H1 (cell line): ENCODE data around the gene RSPH6A. TPM values are rescaled to one million over a fixed set of nuclear protein-coding genes. Genes with fewer than 3 reads are reported as not detected.
A peak's percentile ranks its signal among the peaks of the same experiment; 100 is the strongest.

ENCODE experiments used
- CTCF ChIA-PET: fragments of 300-600 bp; sonication (Branson Sonifier 250); formaldehyde crosslinking; loops from one replicate; lab custom pipeline; 2021; ENCODE audit not compliant: partially characterized antibody; lab: Charles Lee
- POLR2A ChIA-PET: fragments of 300-600 bp; sonication (Branson Sonifier 250); formaldehyde crosslinking; loops from one replicate; lab custom pipeline; 2021; ENCODE audit warnings: inconsistent platforms; ENCODE audit not compliant: partially characterized antibody; lab: Charles Lee
- DNase-seq, 2 experiments: peaks; one replicate each; pipeline versions ENCODE4 v3.0.0 to v3.0.0-alpha.2; 2010 to 2022; ENCODE audit warnings: low spot score in 2 of 2, low read depth in 1 of 2, mixed read lengths in 1 of 2
- FAIRE-seq: peaks from 2 replicates; lab custom pipeline; 2011; peaks lifted over from hg19 to GRCh38; lab: Jason Lieb, UNC
- H2AFZ ChIP-seq: 2 replicates; pipeline ENCODE4 v1.8.1; 2012; ENCODE audit warnings: low read length, inconsistent platforms
- H2AK5ac ChIP-seq: 2 replicates; pipeline ENCODE4 v1.6.1; 2013; ENCODE audit warnings: low read depth, low read length
- H2BK120ac ChIP-seq: replicated peaks from 2 replicates; pipeline ENCODE3; 2013; ENCODE audit warnings: low read depth, low read length, inconsistent platforms
- H2BK12ac ChIP-seq: 2 replicates; pipeline ENCODE4 v1.6.1; 2013; ENCODE audit warnings: low read depth, low read length
- H2BK15ac ChIP-seq: 2 replicates; pipeline ENCODE4 v1.6.1; 2013; ENCODE audit warnings: low read length
- H2BK20ac ChIP-seq: 2 replicates; pipeline ENCODE4 v1.6.1; 2013; ENCODE audit warnings: low read length
- H2BK5ac ChIP-seq: 2 replicates; pipeline ENCODE4 v1.6.1; 2013; ENCODE audit warnings: low read depth, low read length
- H3K14ac ChIP-seq: 2 replicates; pipeline ENCODE4 v1.6.1; 2013; ENCODE audit warnings: inconsistent platforms; ENCODE audit not compliant: insufficient read length
- H3K18ac ChIP-seq: 2 replicates; pipeline ENCODE4 v1.6.1; 2013; ENCODE audit warnings: low read length; ENCODE audit errors: extremely low read depth
- H3K23ac ChIP-seq: 2 replicates; pipeline ENCODE4 v1.6.1; 2013; ENCODE audit warnings: inconsistent platforms; ENCODE audit not compliant: insufficient read length
- H3K23me2 ChIP-seq: 2 replicates; pipeline ENCODE4 v1.6.1; 2013; ENCODE audit warnings: low read depth, low read length
- H3K27ac ChIP-seq: 2 replicates; pipeline ENCODE4 v1.6.1; 2011; ENCODE audit warnings: low read depth, low read length, inconsistent platforms
- H3K27me3 ChIP-seq, 4 experiments: replicated peaks in 1 of 4; 1 replicate in 1 of 4; 2 replicates in 3 of 4; pipeline versions ENCODE4 v1.6.1 to v1.8.1; 2011 to 2013; ENCODE audit warnings: low read length in 3 of 4, mild to moderate bottlenecking in 3 of 4, inconsistent platforms in 2 of 4, mixed read lengths in 2 of 4, moderate library complexity in 1 of 4; ENCODE audit not compliant: control insufficient read depth in 3 of 4, insufficient read depth in 3 of 4; ENCODE audit errors: extremely low read depth in 1 of 4
- H3K36me3 ChIP-seq, 4 experiments: 2 replicates each; pipeline versions ENCODE4 v1.6.1 to v1.8.1; 2011 to 2013; ENCODE audit warnings: mild to moderate bottlenecking in 4 of 4, low read length in 3 of 4, moderate library complexity in 2 of 4, control low read depth in 1 of 4, inconsistent platforms in 1 of 4; ENCODE audit not compliant: insufficient read depth in 4 of 4, control insufficient read depth in 2 of 4
- H3K4ac ChIP-seq: replicated peaks from 2 replicates; pipeline ENCODE3; 2013; ENCODE audit warnings: low read length, low read depth, mixed read lengths, inconsistent platforms; ENCODE audit not compliant: insufficient read length
- H3K4me1 ChIP-seq, 4 experiments: replicated peaks in 1 of 4; 1 replicate in 1 of 4; 2 replicates in 3 of 4; pipeline versions ENCODE4 v1.6.1 to v1.8.1; 2011 to 2013; ENCODE audit warnings: low read length in 3 of 4, inconsistent platforms in 2 of 4, mixed read lengths in 1 of 4; ENCODE audit not compliant: insufficient read depth in 4 of 4, control insufficient read depth in 3 of 4
- H3K4me2 ChIP-seq, 2 experiments: 2 replicates each; pipeline versions ENCODE4 v1.6.1 to v1.8.1; 2011 to 2013; ENCODE audit warnings: low read depth in 2 of 2, low read length in 2 of 2, control low read depth in 1 of 2, inconsistent platforms in 1 of 2, mild to moderate bottlenecking in 1 of 2; ENCODE audit not compliant: insufficient read depth in 1 of 2
- H3K4me3 ChIP-seq, 4 experiments: fragments of 200-600, 300-600 bp in 1 of 4; sonication (generic), shearing (Covaris generic), sonication (Bioruptor Twin) in 1 of 4; 2 replicates each; pipeline versions ENCODE4 v1.5.1 to v1.8.1; 2011 to 2016; ENCODE audit warnings: low read length in 4 of 4, low read depth in 3 of 4, control low read depth in 2 of 4, inconsistent platforms in 2 of 4, mild to moderate bottlenecking in 2 of 4, mixed read lengths in 1 of 4, moderate library complexity in 1 of 4; ENCODE audit not compliant: insufficient read depth in 2 of 4; ENCODE audit errors: extremely low read depth in 1 of 4
- H3K56ac ChIP-seq: replicated peaks from 2 replicates; pipeline ENCODE3; 2013; ENCODE audit warnings: low read depth, mild to moderate bottlenecking, mixed read lengths, low read length, inconsistent platforms; ENCODE audit not compliant: insufficient read length
- H3K79me1 ChIP-seq: 2 replicates; pipeline ENCODE4 v1.6.1; 2013; ENCODE audit warnings: low read depth, low read length, control low read depth
- H3K79me2 ChIP-seq, 2 experiments: 2 replicates each; pipeline versions ENCODE4 v1.6.1 to v1.8.1; 2012 to 2013; ENCODE audit warnings: low read length in 2 of 2, mild to moderate bottlenecking in 2 of 2, inconsistent platforms in 1 of 2; ENCODE audit not compliant: insufficient read depth in 2 of 2, control insufficient read depth in 1 of 2
- H3K9ac ChIP-seq, 4 experiments: replicated peaks in 1 of 4; 1 replicate in 1 of 4; 2 replicates in 3 of 4; pipeline versions ENCODE4 v1.6.1 to v1.8.1; 2011 to 2013; ENCODE audit warnings: low read depth in 3 of 4, low read length in 3 of 4, control low read depth in 2 of 4, mild to moderate bottlenecking in 2 of 4, moderate library complexity in 2 of 4, inconsistent platforms in 1 of 4; ENCODE audit errors: extremely low read depth in 1 of 4
- H3K9me3 ChIP-seq, 2 experiments: 2 replicates each; pipeline versions ENCODE4 v1.6.1 to v1.8.1; 2012 to 2013; ENCODE audit warnings: mild to moderate bottlenecking in 2 of 2, moderate library complexity in 2 of 2, control low read depth in 1 of 2, inconsistent platforms in 1 of 2, low read depth in 1 of 2, low read length in 1 of 2, mixed read lengths in 1 of 2; ENCODE audit not compliant: insufficient read depth in 2 of 2
- H4K20me1 ChIP-seq, 2 experiments: replicated peaks in 1 of 2; 2 replicates each; pipeline versions ENCODE3 to v1.8.1; 2011 to 2013; ENCODE audit warnings: inconsistent platforms in 2 of 2, low read length in 2 of 2, mild to moderate bottlenecking in 1 of 2; ENCODE audit not compliant: insufficient read depth in 2 of 2, control insufficient read depth in 1 of 2
- H4K5ac ChIP-seq: 2 replicates; pipeline ENCODE4 v1.6.1; 2013; ENCODE audit warnings: low read length, low read depth, mixed read lengths, inconsistent platforms; ENCODE audit not compliant: insufficient read length
- H4K8ac ChIP-seq: 2 replicates; pipeline ENCODE4 v1.8.0; 2013; ENCODE audit warnings: mild to moderate bottlenecking, moderate library complexity, low read length, inconsistent platforms; ENCODE audit not compliant: insufficient read depth; ENCODE audit errors: extremely low read depth
- H4K91ac ChIP-seq: replicated peaks from 2 replicates; pipeline ENCODE3; 2013; ENCODE audit warnings: low read length, mixed read lengths, inconsistent platforms; ENCODE audit not compliant: insufficient read length
- ASH2L ChIP-seq: fragments of 200-600, 300-600 bp; sonication (generic); IDR thresholded peaks from one replicate; pipeline ENCODE4 v1.7.1; 2017; ENCODE audit warnings: low read length
- CBX5 ChIP-seq: fragments of 300-800, 300-1000 bp; sonication (generic); IDR thresholded peaks from 2 replicates; pipeline ENCODE4 v1.7.1; 2016; ENCODE audit warnings: antibody characterized with exemption, low read length, low read depth
- CEBPB ChIP-seq: IDR thresholded peaks from 2 replicates; pipeline ENCODE4 v1.6.1; 2012; ENCODE audit warnings: low read depth, low read length
- CREB1 ChIP-seq: IDR thresholded peaks from 2 replicates; pipeline ENCODE4 v1.6.1; 2012; ENCODE audit warnings: inconsistent platforms
- KDM5A ChIP-seq: fragments of 200-600 bp; IDR thresholded peaks from 2 replicates; pipeline ENCODE4 v1.7.1; 2012; ENCODE audit warnings: mild to moderate bottlenecking, low read length, inconsistent platforms, mixed read lengths
- POLR2A ChIP-seq, 2 experiments: IDR thresholded peaks; 1 replicate in 1 of 2; 2 replicates in 1 of 2; pipeline ENCODE4 v1.6.1; 2011; ENCODE audit warnings: low read depth in 2 of 2, low read length in 2 of 2, mild to moderate bottlenecking in 2 of 2; ENCODE audit errors: control extremely low read depth in 1 of 2
- RAD21 ChIP-seq, 2 experiments: IDR thresholded peaks in 1 of 2; conservative IDR thresholded peaks in 1 of 2; 2 replicates each; pipeline ENCODE4 v1.6.1; 2011; ENCODE audit warnings: low read depth in 2 of 2, low read length in 2 of 2, improper control_type of control experiment in 1 of 2, inconsistent platforms in 1 of 2, mild to moderate bottlenecking in 1 of 2, moderate library complexity in 1 of 2
- RFX5 ChIP-seq: IDR thresholded peaks from 2 replicates; pipeline ENCODE4 v1.6.1; 2011; ENCODE audit warnings: low read depth, low read length, improper control_type of control experiment, borderline replicate concordance
- SAP30 ChIP-seq: fragments of 300-600 bp; sonication (generic); IDR thresholded peaks from 2 replicates; pipeline ENCODE4 v1.7.1; 2012; ENCODE audit warnings: low read length, moderate library complexity, mild to moderate bottlenecking, inconsistent platforms; ENCODE audit not compliant: insufficient read depth, insufficient replicate concordance
- SIN3A ChIP-seq, 2 experiments: IDR thresholded peaks in 1 of 2; conservative IDR thresholded peaks in 1 of 2; 2 replicates each; pipeline ENCODE4 v1.6.1; 2011 to 2012; ENCODE audit warnings: low read length in 2 of 2, improper control_type of control experiment in 1 of 2, low read depth in 1 of 2, mild to moderate bottlenecking in 1 of 2
- SRF ChIP-seq: IDR thresholded peaks from 2 replicates; pipeline ENCODE4 v1.6.1; 2011; ENCODE audit warnings: mild to moderate bottlenecking, low read depth, low read length, moderate library complexity
- TAF1 ChIP-seq: IDR thresholded peaks from 2 replicates; pipeline ENCODE4 v1.6.1; 2011; ENCODE audit warnings: mild to moderate bottlenecking, low read depth, low read length
- WGBS, 2 experiments: shearing (Covaris generic) in 1 of 2; methylation state at CpG; one replicate each; pipeline versions ENCODE4 v1.1.6 to v1.1.7; 2013 to 2015; ENCODE audit warnings: low lambda C conversion rate in 2 of 2, mixed read lengths in 2 of 2, inconsistent platforms in 1 of 2, low coverage in 1 of 2, missing lambda C conversion rate in 1 of 2; ENCODE audit not compliant: insufficient replicate concordance in 2 of 2, insufficient coverage in 1 of 2, insufficient read length in 1 of 2; ENCODE audit errors: extremely low coverage in 1 of 2, missing lambda C conversion rate in 1 of 2; 5-methylcytosine and 5-hydroxymethylcytosine counted together
- polyA plus RNA-seq, 7 experiments: library from polyadenylated mRNA; depleted of rRNA in 3 of 7; stranded (reverse) in 5 of 7; unstranded in 2 of 7; fragments of >200 nt in 5 of 7; fragments of 200-250 nt in 2 of 7; gene quantifications; 1 replicate in 5 of 7; 2 replicates in 1 of 7; 4 replicates in 1 of 7; pipeline versions ENCODE4 v1.2.1 to v1.2.3, GENCODE V29; 2011 to 2013; ENCODE audit warnings: missing spikeins in 2 of 7, mixed read lengths in 2 of 7
- total RNA-seq: library from RNA; stranded (reverse); fragmentation: NEBNext Ultra II Directional; extraction: Animal tissue kit (Norgen Biotek cat#: 25700); gene quantifications from 2 replicates; pipeline ENCODE4 v1.2.1, GENCODE V29; 2021
- TF ChIP-seq, protein P1 (sequence below): IDR thresholded peaks from 2 replicates; pipeline ENCODE4 v1.6.1; 2012; ENCODE audit warnings: inconsistent platforms

Gene RSPH6A
- total and polyA plus RNA-seq, 2 of the 8 experiments (the other 6 are each of a cell fraction or from before 2014, with no cell fraction given) = 0.05 to 0.19 TPM

DNA sequence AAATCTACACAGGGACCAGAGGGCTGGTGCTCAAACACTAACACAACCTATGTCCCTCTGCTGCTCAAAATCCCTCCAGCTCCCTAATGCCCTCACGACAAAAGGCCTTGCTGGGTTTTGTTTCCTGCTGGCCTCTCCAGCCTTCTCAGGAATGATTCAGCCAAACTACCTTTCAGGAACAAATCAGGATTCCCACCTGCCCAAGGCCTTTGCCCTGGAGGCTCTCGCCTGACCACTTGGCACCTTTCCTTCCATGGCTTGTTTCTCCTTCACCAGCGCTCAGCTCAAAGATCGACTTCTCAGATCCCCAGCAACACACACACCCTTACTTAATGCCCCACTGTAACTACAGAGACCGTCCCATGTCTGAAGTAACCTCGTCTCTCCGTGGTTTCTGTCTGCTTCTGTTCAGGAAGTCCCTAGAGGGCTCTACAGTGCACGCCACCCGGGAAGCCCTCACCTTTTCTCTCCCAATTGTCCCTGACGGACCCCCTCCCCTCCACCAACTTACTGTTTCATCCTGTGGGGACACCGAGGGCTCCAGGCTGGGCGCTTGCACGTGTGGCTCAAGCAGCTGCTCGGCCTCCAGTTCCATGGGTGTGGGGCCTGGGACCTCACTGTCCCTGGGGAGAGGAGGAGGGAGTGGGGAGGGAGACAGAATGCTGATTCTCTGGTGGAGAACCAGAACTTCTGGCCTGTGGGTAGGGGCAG lies 42.8 kb downstream of the RSPH6A start:
- no peak overlapping the region for H2BK20ac ChIP-seq
- peak overlapping the region; percentile 46; the same call in 1 of the 2 replicates for H2BK15ac ChIP-seq
- no peaks in the 10 kb centered on the region for H3K27me3 ChIP-seq
- peaks cover 3 to 8% (median 5%) of the 10 kb centered on the region in 4 experiments; a peak in 5 of 8 replicates for H3K36me3 ChIP-seq
- no peak overlapping the region for H2BK120ac ChIP-seq
- H3K9ac ChIP-seq = no peak overlapping the region
- DNase-seq = no peak
- H3K27ac ChIP-seq = no peak overlapping the region
- H3K4me1 ChIP-seq = peaks cover 0 to 7% (median 5%) of the 10 kb centered on the region in 4 experiments; a peak in 4 of 7 replicates
- H3K23me2 ChIP-seq = peaks cover 26% of the 10 kb centered on the region
- POLR2A ChIA-PET = interaction anchor here (0.6 to 16.2 kb wide), 16 partner anchors 8 to 372 kb away, joined by 3 to 284 read pairs (median 6); partner anchors contain the start of genes DMPK, FBXO46, MEIOSIN and RSPH6A
- no peak overlapping the region; a peak in 1 of 4 replicates for H3K4me2 ChIP-seq
- no peaks in the 10 kb centered on the region for H4K20me1 ChIP-seq
- WGBS, 2 experiments = 85% methylated on average over 14 of the region's 14 CpGs; no CpG with 5 or more reads in 1 of the 2 experiments
- no peaks in the 10 kb centered on the region for H3K79me1 ChIP-seq
- no peak overlapping the region for H2AK5ac ChIP-seq
- no peak overlapping the region for H2AFZ ChIP-seq
- FAIRE-seq = no peak
- no peak overlapping the region for H3K4ac ChIP-seq
- H3K18ac ChIP-seq = no peak overlapping the region
- H3K79me2 ChIP-seq = no peaks in the 10 kb centered on the region
- H3K23ac ChIP-seq = no peak overlapping the region
- no peak overlapping the region for H3K4me3 ChIP-seq
- H4K91ac ChIP-seq = no peak overlapping the region
- no peaks in the 10 kb centered on the region for H3K9me3 ChIP-seq
- no peak overlapping the region for H2BK5ac ChIP-seq
- H4K5ac ChIP-seq = no peak overlapping the region
- CTCF ChIA-PET = interaction anchor here (0.6 to 6.7 kb wide), 11 partner anchors 9 to 73 kb away, joined by 3 to 55 read pairs (median 4); partner anchors contain the start of genes DMPK, DMWD, FBXO46 and MEIOSIN
- no peak overlapping the region for H3K14ac ChIP-seq
- no peak overlapping the region for H4K8ac ChIP-seq
- H3K56ac ChIP-seq = no peak overlapping the region
- H2BK12ac ChIP-seq = no peak overlapping the region
- no peak for TF ChIP-seq ASH2L
- TF ChIP-seq KDM5A = no peak
- TF ChIP-seq SRF = no peak
- TF ChIP-seq SAP30 = no peak
- TF ChIP-seq CREB1 = no peak
- no peak for TF ChIP-seq TAF1
- no peak for TF ChIP-seq CEBPB
- TF ChIP-seq POLR2A (IDR thresholded peaks at IDR 0.05; ENCODE audit: control extremely low read depth in 1 of 2, low read depth in 2 of 2, low read length in 2 of 2) = no peak
- TF ChIP-seq, protein P1, sequence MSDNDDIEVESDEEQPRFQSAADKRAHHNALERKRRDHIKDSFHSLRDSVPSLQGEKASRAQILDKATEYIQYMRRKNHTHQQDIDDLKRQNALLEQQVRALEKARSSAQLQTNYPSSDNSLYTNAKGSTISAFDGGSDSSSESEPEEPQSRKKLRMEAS = no peak
- no peak for TF ChIP-seq RFX5
- TF ChIP-seq RAD21 (IDR thresholded peaks at IDR 0.05 in 1 of 2, conservative IDR thresholded peaks at IDR 0.05 in 1 of 2; ENCODE audit: low read depth in 2 of 2, low read length in 2 of 2) = no peak
- TF ChIP-seq SIN3A (conservative IDR thresholded peaks at IDR 0.05 in 1 of 2, IDR thresholded peaks at IDR 0.05 in 1 of 2; ENCODE audit: low read depth in 1 of 2, low read length in 2 of 2) = no peak
- no peak for TF ChIP-seq CBX5
